Naive B cell (primary cell): ENCODE measurements around the gene PDGFRB. TPM values are rescaled to one million over a fixed set of nuclear protein-coding genes. Genes with fewer than 3 reads are reported as not detected.
A peak's percentile ranks its signal among the peaks of the same experiment; 100 is the strongest.

Experiments used
- ATAC-seq, 2 donors: fragments of 150-1000 bp; cut with Tn5 transposase; 2 replicates each; pipeline ENCODE4 v1.10.0; 2021; ENCODE audit warnings: low read depth in 2 of 2, mild to moderate bottlenecking in 2 of 2, moderate library complexity in 2 of 2
- DNase-seq: peaks from one replicate; pipeline ENCODE4 v3.0.0; 2022
- H3K27ac Mint-ChIP-seq, 6 donors: one replicate each; pipeline ENCODE4 v1.8.0; 2020 to 2022; ENCODE audit warnings: mild to moderate bottlenecking in 6 of 6, mixed read lengths in 6 of 6, moderate library complexity in 5 of 6, inconsistent platforms in 2 of 6
- H3K27me3 Mint-ChIP-seq, 3 donors: one replicate each; pipeline ENCODE4 v1.8.0; 2021 to 2022; ENCODE audit warnings: mixed read lengths in 3 of 3, mild to moderate bottlenecking in 1 of 3
- H3K36me3 Mint-ChIP-seq, 2 donors: one replicate each; pipeline ENCODE4 v1.8.0; 2020 to 2022; ENCODE audit warnings: mixed read lengths in 2 of 2, inconsistent platforms in 1 of 2, mild to moderate bottlenecking in 1 of 2
- H3K4me1 Mint-ChIP-seq, 3 donors: one replicate each; pipeline ENCODE4 v1.8.0; 2020 to 2022; ENCODE audit warnings: mixed read lengths in 3 of 3, inconsistent platforms in 1 of 3, mild to moderate bottlenecking in 1 of 3, moderate library complexity in 1 of 3
- H3K4me3 Mint-ChIP-seq, 8 donors: one replicate each; pipeline ENCODE4 v1.8.0; 2020 to 2022; ENCODE audit warnings: mild to moderate bottlenecking in 8 of 8, mixed read lengths in 8 of 8, moderate library complexity in 8 of 8, inconsistent platforms in 2 of 8
- H3K9me3 Mint-ChIP-seq, 7 donors: one replicate each; pipeline ENCODE4 v1.8.0; 2020 to 2022; ENCODE audit warnings: mixed read lengths in 7 of 7, mild to moderate bottlenecking in 5 of 7, inconsistent platforms in 2 of 7, moderate library complexity in 1 of 7
- polyA plus RNA-seq, 6 donors: library from polyadenylated mRNA; unstranded; fragments of 300-500 nt; fragmentation: Illumina TruSeq; gene quantifications; one replicate each; pipeline ENCODE4 v1.2.3, GENCODE V29; 2021; ENCODE audit warnings: low read depth in 6 of 6

PDGFRB gene
- polyA plus RNA-seq, 6 donors from 2014 or later: 0.09 to 1.8 (median 1.1) TPM; not detected in 1

DNA sequence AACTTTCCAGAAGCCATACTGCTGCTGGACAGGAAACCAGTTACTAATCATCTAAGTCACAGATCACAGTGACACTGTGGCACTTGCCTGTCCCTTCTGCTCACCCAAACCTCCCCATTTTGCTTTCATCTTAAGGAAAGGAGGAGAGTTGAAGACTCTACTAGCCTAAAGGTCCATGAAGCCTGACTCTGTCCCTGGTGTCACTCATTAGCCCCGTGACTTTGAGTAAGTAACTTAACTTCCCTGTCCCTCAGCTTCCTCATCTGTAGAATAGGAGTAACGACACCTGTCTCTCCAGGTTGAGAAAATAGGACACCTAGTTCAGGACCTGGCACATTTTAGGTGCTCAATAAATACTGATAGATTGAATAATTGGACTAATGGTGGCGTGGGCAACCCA, 33.7 kb upstream of the PDGFRB start:
- ATAC-seq: no peak
- no peak for DNase-seq
- Mint-ChIP-seq H3K36me3 (no peaks in the 10 kb centered on the region), H3K9me3 (no peaks in the 10 kb centered on the region), H3K27ac (no peak overlapping the region), H3K27me3 (peaks cover 45 to 69% (median 69%) of the 10 kb centered on the region in 3 donors), H3K4me3 (no peak overlapping the region), H3K4me1 (no peaks in the 10 kb centered on the region)

DNA sequence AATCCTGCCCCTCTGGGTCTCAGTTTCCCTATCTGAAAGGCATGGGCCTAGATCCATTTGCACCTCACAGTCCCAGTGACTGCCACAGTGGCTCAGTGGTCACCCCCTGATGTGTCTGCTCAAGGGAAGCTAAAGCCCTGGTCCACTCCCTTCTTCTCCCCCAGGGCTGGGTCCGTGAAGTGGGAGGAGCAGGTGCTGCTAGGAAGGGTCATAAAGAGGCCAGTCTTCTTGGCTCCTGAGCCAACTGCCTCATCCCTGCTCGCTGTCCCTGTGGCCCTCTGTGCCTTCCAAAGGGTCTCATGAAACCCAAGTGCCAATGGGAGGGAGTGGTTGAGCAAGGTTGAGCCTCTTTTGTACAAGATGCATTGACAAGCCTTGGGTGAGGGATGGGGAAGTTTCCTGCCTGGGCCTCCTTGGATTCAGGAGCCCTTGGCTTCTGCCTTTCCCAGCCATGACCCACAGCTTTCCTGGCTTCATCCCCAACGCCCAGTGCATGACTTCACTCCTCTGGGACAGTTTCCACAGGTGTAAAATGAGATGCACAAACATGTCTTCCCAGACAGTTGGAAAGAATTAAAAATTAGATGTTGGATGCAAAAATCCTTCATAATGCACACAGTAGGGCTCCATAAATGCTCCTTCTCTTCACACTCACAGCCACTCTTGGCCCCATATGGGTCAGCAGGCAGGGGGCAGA, 32.6 kb upstream of the PDGFRB start:
- peaks cover 39 to 69% (median 63%) of the 10 kb centered on the region in 3 donors for H3K27me3 Mint-ChIP-seq
- no peak overlapping the region for H3K27ac Mint-ChIP-seq
- no peak for DNase-seq
- no peaks in the 10 kb centered on the region for H3K36me3 Mint-ChIP-seq
- ATAC-seq: no peak
- H3K4me3 Mint-ChIP-seq: no peak overlapping the region
- no peaks in the 10 kb centered on the region for H3K4me1 Mint-ChIP-seq
- no peaks in the 10 kb centered on the region for H3K9me3 Mint-ChIP-seq

DNA sequence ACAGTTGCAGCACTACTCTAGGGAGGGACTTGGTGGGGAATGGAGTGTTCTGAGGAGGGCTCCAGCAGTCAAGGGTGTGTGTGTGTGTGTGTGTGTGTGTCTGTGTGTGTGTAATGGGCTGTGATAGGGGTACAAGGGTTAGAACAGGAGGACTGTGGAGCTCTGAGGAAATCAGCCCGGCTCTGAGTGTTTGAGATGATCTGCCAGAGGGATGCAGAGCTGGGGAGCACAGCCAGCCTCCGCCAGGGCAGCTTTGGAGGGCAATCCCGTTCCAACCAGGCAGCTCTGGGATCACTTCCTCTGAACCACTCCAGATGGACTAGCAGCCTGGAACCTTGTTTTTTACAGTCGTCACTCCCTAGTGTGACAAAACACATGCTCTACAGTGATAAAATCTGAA, 31.3 kb upstream of the PDGFRB start:
- Mint-ChIP-seq H3K36me3 (no peaks in the 10 kb centered on the region), H3K4me1 (no peaks in the 10 kb centered on the region), H3K27me3 (peaks cover 31 to 71% (median 64%) of the 10 kb centered on the region in 3 donors), H3K27ac (peak overlapping the region in 1 of 6 donors; percentile 42), H3K9me3 (no peaks in the 10 kb centered on the region), H3K4me3 (no peak overlapping the region)
- ATAC-seq: no peak
- no peak for DNase-seq

GRCh38 chr5:150186137-150186536, 30.5 kb upstream of the PDGFRB start:
- Mint-ChIP-seq H3K4me1 (no peaks in the 10 kb centered on the region), H3K4me3 (no peak overlapping the region), H3K27ac (peak overlapping the region in 1 of 6 donors; percentile 52), H3K36me3 (no peaks in the 10 kb centered on the region), H3K9me3 (no peaks in the 10 kb centered on the region), H3K27me3 (peaks cover 26 to 65% (median 63%) of the 10 kb centered on the region in 3 donors)
- ATAC-seq (no peak), DNase-seq (no peak)

- Mint-ChIP-seq H3K9me3 (no peaks in the 10 kb centered on the region), H3K4me3 (no peak overlapping the region), H3K36me3 (no peaks in the 10 kb centered on the region), H3K27ac (peak overlapping the region in 1 of 6 donors; percentile 81), H3K27me3 (peaks cover 20 to 62% (median 54%) of the 10 kb centered on the region in 3 donors), H3K4me1 (no peaks in the 10 kb centered on the region)
- ATAC-seq: no peak
- DNase-seq: no peak
Observed at GRCh38 chr5:150184990-150185912, 29.6 kb upstream of the PDGFRB start.

GRCh38 chr5:150184006-150184405, 28.4 kb upstream of the PDGFRB start:
- Mint-ChIP-seq H3K4me1 (no peaks in the 10 kb centered on the region), H3K27ac (no peak overlapping the region), H3K36me3 (no peaks in the 10 kb centered on the region), H3K4me3 (no peak overlapping the region), H3K9me3 (no peaks in the 10 kb centered on the region), H3K27me3 (peaks cover 12 to 51% (median 43%) of the 10 kb centered on the region in 3 donors)
- ATAC-seq (no peak), DNase-seq (no peak)

DNA sequence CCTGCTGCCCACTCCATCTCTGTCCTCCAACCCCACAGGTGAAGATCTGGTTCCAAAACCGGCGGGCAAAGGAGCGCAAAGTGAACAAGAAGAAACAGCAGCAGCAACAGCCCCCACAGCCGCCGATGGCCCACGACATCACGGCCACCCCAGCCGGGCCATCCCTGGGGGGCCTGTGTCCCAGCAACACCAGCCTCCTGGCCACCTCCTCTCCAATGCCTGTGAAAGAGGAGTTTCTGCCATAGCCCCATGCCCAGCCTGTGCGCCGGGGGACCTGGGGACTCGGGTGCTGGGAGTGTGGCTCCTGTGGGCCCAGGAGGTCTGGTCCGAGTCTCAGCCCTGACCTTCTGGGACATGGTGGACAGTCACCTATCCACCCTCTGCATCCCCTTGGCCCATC, 27.8 kb upstream of the PDGFRB start:
- Mint-ChIP-seq H3K27me3 (peaks cover 10 to 48% (median 38%) of the 10 kb centered on the region in 3 donors), H3K4me3 (no peak overlapping the region), H3K36me3 (no peaks in the 10 kb centered on the region), H3K4me1 (no peaks in the 10 kb centered on the region), H3K27ac (no peak overlapping the region), H3K9me3 (no peaks in the 10 kb centered on the region)
- ATAC-seq: no peak
- DNase-seq: no peak

DNA sequence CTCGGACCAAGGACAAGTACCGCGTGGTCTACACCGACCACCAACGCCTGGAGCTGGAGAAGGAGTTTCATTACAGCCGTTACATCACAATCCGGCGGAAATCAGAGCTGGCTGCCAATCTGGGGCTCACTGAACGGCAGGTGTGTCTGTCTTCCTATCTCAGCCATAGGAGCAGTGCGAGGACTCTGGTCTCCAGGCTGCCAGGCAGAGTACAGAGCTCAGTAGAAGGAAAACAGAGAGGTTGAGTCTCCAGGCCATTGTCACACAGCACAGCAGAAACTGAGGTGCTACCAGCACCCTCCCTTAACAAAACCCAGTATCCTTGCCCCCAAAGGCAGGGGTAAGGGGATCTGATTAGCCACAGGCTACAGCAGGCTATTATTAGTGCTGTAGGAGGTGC, 27.1 kb upstream of the PDGFRB start:
- Mint-ChIP-seq H3K4me1 (no peaks in the 10 kb centered on the region), H3K4me3 (no peak overlapping the region), H3K27ac (no peak overlapping the region), H3K36me3 (no peaks in the 10 kb centered on the region), H3K27me3 (peaks cover 10 to 48% (median 32%) of the 10 kb centered on the region in 3 donors), H3K9me3 (no peaks in the 10 kb centered on the region)
- no peak for ATAC-seq
- DNase-seq: no peak

- H3K4me3 Mint-ChIP-seq: no peak overlapping the region
- H3K9me3 Mint-ChIP-seq: no peaks in the 10 kb centered on the region
- peak overlapping the region in 2 of 6 donors; percentile 25 to 67 for H3K27ac Mint-ChIP-seq
- ATAC-seq (no peak), DNase-seq (no peak)
- peaks cover 5 to 39% (median 24%) of the 10 kb centered on the region in 3 donors for H3K27me3 Mint-ChIP-seq
- H3K36me3 Mint-ChIP-seq: no peaks in the 10 kb centered on the region
- H3K4me1 Mint-ChIP-seq: no peaks in the 10 kb centered on the region
Observed at GRCh38 chr5:150181766-150182545, 26.3 kb upstream of the PDGFRB start.

GRCh38 chr5:150181027-150181426, 25.4 kb upstream of the PDGFRB start:
- DNase-seq (no peak), ATAC-seq (no peak)
- H3K4me1 Mint-ChIP-seq: no peaks in the 10 kb centered on the region
- no peak overlapping the region for H3K4me3 Mint-ChIP-seq
- H3K36me3 Mint-ChIP-seq: no peaks in the 10 kb centered on the region
- H3K27me3 Mint-ChIP-seq: peaks cover 0 to 33% (median 25%) of the 10 kb centered on the region in 3 donors
- peak overlapping the region in 1 of 6 donors; percentile 28 for H3K27ac Mint-ChIP-seq
- H3K9me3 Mint-ChIP-seq: no peaks in the 10 kb centered on the region

DNA sequence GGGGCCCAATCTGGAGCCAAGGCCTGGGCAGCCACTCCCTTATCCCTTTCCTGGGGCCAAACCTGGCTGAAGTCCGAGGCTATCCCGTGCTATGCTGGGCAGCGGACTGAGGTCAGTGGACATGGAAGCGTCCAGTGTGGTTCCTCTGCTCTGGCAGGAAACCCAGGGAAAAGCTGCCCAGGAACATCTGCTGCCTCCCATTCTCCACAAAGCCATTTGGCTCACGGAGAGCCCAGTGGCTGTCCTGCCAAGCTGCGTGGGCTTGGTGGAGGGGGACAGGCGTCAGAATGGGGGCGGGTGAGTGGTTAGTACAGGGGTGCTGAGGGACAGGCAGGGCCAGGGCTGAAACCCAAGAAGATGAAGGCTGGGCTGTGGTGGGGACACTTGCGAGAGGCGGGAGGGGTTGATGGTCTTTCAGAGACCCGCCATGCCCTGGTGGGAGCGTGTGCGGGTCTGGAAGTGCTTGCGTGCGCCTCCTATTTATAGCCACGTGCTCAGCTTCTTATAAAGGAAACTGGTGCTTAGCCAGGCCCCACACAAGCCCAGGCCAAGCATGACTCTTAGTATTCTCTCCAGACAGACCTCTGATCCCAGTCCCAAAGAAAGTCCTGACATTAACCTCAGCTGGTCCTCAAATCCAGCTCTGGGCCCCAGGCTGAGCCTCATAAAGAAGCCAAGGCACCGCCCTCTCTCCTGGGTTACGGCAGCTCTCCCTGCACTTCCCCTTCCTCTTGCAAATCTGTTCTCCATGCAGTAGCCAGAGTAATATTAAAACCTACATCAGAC, 24.8 kb upstream of the PDGFRB start:
- ATAC-seq (no peak), DNase-seq (no peak)
- Mint-ChIP-seq H3K9me3 (no peaks in the 10 kb centered on the region), H3K27ac (peak overlapping the region in 1 of 6 donors; percentile 28), H3K4me3 (no peak overlapping the region), H3K36me3 (no peaks in the 10 kb centered on the region), H3K27me3 (peaks cover 0 to 38% (median 28%) of the 10 kb centered on the region in 3 donors), H3K4me1 (no peaks in the 10 kb centered on the region)

DNA sequence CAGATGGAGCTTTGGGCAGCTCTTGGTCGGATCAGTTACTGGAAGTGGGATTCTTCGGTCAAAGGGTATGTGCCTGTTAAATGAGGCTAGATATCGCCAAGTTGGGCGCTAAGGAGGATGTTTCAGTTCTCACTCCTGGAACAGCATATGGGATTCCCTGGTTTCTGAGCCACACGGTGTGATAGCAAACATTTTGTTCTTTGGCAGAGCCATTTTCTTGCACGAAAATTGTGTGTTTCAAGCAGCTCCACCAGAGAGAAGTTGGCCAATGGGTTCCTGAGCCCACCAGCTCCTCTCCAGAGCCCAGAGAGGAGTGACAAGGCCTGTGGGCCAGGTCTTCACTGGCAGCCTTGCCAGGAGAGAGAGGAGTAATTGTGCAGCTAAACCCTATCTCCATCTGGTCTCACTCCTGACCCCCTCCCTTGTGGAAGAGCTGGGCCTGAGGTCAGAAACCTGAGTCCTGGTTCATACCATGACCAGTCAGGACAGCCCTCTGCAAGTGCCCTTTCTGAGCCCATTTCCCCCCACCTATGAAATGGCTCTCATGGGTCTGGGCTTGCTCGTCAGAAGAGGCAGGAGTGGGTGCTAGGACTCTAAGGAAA, 23.5 kb upstream of the PDGFRB start:
- Mint-ChIP-seq H3K4me1 (no peaks in the 10 kb centered on the region), H3K36me3 (no peaks in the 10 kb centered on the region), H3K27ac (peak overlapping the region in 1 of 6 donors; percentile 1), H3K9me3 (no peaks in the 10 kb centered on the region), H3K27me3 (peaks cover 0 to 35% (median 30%) of the 10 kb centered on the region in 3 donors), H3K4me3 (no peak overlapping the region)
- no peak for DNase-seq
- ATAC-seq: no peak
